Ramos (cell line): Measurements from ENCODE around the gene FXYD3.
"Not testable (repeated sequence)": the region's sequence is repeated elsewhere in the genome, so short reads cannot be mapped to it uniquely, and the experiment has no call there.

Experiments used
- in situ Hi-C: fragments of 300-500 bp; cut with MboI; formaldehyde crosslinking; loops from one replicate; pipeline ENCODE4 v1.14.3; 2022; ENCODE audit warnings: low sequenced_read_pairs; ENCODE audit not compliant: unreplicated experiment

Gene FXYD3

GRCh38 chr19:35084509-35084762 lies 31.2 kb upstream of the FXYD3 start:
- in situ Hi-C loops, result no loop called here

- in situ Hi-C loops, result no loop called here
These were observed 29.7 kb upstream of the FXYD3 start for GRCh38 chr19:35085947-35086346.

GRCh38 chr19:35086455-35086854 lies 29.2 kb upstream of the FXYD3 start:
- in situ Hi-C loops, result no loop called here

- in situ Hi-C loops, result no loop called here
These were observed 28.2 kb upstream of the FXYD3 start for GRCh38 chr19:35087393-35087792.

GRCh38 chr19:35088131-35088913 lies 27.3 kb upstream of the FXYD3 start:
- in situ Hi-C loops, result no loop called here

GRCh38 chr19:35089554-35089953 lies 26.1 kb upstream of the FXYD3 start:
- in situ Hi-C loops, result no loop called here

GRCh38 chr19:35090160-35090505 lies 25.5 kb upstream of the FXYD3 start:
- in situ Hi-C loops, result no loop called here

GRCh38 chr19:35090506-35091214 lies 25.0 kb upstream of the FXYD3 start:
- in situ Hi-C loops, result no loop called here

- in situ Hi-C loops, result no loop called here
These were observed 22.2 kb upstream of the FXYD3 start for GRCh38 chr19:35093430-35093829.

- in situ Hi-C loops, result no loop called here
These were observed 21.5 kb upstream of the FXYD3 start for GRCh38 chr19:35093941-35094647.

GRCh38 chr19:35094656-35095055 lies 21.0 kb upstream of the FXYD3 start:
- in situ Hi-C loops, result no loop called here

- in situ Hi-C loops, result no loop called here
These were observed 19.8 kb upstream of the FXYD3 start for GRCh38 chr19:35095667-35096368.

- in situ Hi-C loops, result no loop called here
These were observed 17.1 kb upstream of the FXYD3 start for GRCh38 chr19:35098413-35099049.

GRCh38 chr19:35099155-35099896 lies 16.3 kb upstream of the FXYD3 start:
- in situ Hi-C loops, result no loop called here

GRCh38 chr19:35099897-35100275 lies 15.7 kb upstream of the FXYD3 start:
- in situ Hi-C loops, result no loop called here

- in situ Hi-C loops, result no loop called here
These were observed 14.8 kb upstream of the FXYD3 start for GRCh38 chr19:35100588-35101533.

GRCh38 chr19:35101949-35102348 lies 13.7 kb upstream of the FXYD3 start:
- in situ Hi-C loops, result not testable (repeated sequence)

GRCh38 chr19:35103614-35104013 lies 12.0 kb upstream of the FXYD3 start:
- in situ Hi-C loops, result not testable (repeated sequence)

- in situ Hi-C loops, result no loop called here
These were observed 11.3 kb upstream of the FXYD3 start for GRCh38 chr19:35104361-35104760.
